Measurements from ENCODE around the gene EIF3C.
"Not testable (repeated sequence)": the region's sequence is repeated elsewhere in the genome, so short reads cannot be mapped to it uniquely, and the experiment has no call there.

Gene EIF3C, protein sequence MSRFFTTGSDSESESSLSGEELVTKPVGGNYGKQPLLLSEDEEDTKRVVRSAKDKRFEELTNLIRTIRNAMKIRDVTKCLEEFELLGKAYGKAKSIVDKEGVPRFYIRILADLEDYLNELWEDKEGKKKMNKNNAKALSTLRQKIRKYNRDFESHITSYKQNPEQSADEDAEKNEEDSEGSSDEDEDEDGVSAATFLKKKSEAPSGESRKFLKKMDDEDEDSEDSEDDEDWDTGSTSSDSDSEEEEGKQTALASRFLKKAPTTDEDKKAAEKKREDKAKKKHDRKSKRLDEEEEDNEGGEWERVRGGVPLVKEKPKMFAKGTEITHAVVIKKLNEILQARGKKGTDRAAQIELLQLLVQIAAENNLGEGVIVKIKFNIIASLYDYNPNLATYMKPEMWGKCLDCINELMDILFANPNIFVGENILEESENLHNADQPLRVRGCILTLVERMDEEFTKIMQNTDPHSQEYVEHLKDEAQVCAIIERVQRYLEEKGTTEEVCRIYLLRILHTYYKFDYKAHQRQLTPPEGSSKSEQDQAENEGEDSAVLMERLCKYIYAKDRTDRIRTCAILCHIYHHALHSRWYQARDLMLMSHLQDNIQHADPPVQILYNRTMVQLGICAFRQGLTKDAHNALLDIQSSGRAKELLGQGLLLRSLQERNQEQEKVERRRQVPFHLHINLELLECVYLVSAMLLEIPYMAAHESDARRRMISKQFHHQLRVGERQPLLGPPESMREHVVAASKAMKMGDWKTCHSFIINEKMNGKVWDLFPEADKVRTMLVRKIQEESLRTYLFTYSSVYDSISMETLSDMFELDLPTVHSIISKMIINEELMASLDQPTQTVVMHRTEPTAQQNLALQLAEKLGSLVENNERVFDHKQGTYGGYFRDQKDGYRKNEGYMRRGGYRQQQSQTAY

DNA sequence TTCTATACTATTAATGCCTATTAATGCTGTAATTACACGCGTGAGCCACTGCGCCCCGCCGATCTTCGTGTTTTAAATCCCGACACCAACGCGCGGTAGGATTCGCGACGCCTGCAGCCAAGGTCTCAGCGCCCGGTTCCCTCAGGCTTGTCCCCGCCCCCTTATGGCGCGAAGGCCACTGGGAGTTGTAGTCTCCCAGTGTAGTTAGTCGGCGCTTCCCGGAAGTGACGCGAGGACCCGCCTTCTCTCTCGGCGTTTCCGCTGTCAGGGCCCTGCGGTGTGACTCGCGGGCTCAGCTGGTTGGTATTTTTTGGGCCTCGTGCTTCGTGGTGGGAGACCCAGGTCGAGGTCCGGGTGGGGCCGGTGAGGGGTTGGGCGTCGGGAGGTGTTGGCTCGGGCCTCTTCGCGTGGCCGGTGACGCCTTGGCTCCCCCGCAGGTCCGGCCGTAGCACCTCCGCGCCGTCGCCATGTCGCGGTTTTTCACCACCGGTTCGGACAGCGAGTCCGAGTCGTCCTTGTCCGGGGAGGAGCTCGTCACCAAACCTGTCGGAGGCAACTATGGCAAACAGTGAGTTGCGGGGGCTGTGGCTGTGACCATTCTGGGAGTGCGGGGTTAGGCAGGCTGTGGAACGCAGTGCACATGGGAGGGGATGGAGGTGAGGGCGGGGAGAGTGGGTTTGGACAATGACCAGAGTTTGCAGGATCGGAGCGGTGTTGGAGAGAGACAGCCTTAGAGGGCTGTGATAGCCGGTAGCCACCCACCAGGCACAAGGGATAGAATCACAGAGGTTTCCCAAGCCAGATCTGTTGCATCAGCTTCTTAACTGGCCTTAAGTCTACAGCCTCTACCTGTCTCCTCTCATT, at the start of gene EIF3C:
TSS of gene EIF3C (plus strand) at position 245 of the 864 bp plus-strand sequence. CDS start at position 468, 223 bp downstream.
- not testable (repeated sequence) for DNase-seq (ENCODE audit: low read depth)

DNA sequence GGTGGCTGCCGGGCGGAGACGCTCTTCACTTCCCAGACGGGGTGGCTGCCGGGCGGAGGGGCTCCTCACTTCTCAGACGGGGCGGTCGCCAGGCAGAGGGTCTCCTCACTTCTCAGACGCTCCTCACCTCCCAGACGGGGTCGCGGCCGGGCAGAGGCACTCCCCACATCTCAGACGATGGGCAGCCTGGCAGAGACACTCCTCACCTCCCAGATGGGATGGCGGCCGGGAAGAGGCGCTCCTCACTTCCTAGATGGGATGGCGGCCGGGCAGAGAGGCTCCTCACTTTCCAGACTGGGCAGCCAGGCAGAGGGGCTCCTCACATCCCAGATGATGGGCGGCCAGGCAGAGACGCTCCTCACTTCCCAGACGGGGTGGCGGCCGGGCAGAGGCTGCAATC, 45.0 kb upstream of the EIF3C start:
- not testable (repeated sequence) for DNase-seq (ENCODE audit: low read depth)

- not testable (repeated sequence) for DNase-seq (ENCODE audit: low read depth)
These were observed 43.8 kb upstream of the EIF3C start for GRCh38 chr16:28667480-28667879.

DNA sequence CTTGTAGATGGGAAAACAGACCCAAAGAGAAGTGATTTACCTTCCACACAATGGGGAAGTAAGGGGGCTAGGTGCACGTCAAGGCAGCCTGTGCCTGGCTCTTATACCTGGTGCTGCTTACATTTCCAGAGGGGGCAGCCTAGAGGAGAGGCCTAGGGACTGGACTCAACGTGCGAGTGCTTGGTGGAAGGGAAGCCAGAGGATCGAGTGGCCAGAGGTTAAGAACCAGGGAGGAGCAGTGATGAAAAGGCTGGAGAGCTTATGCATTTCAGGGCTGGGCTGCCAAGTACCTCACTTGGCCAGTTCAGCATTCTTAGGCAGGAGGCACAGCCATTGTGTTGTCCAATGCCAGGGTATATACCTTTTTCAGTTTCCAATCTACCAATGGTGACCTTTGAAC, 43.1 kb upstream of the EIF3C start:
- not testable (repeated sequence) for DNase-seq (ENCODE audit: low read depth)

GRCh38 chr16:28688327-28688952, 22.8 kb upstream of the EIF3C start:
- not testable (repeated sequence) for DNase-seq (ENCODE audit: low read depth)

DNA sequence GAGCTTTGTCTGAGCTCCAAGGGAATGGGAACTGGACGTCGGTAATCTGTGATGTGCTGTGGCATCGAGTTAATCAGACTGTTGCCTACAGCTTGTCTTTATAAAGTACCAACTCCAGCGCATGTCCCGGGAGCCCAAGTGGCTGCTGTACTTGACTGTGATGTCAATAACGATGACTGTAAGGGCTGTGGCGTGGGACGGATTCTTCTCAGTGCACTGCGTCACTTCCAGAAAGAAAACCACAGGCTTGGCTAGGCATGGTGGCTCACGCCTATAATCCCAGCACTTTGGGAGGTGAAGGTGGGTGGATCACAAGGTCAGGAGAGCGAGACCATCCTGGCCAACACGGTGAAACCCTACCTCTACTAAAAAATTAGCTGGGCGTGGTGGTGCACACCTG, 21.8 kb upstream of the EIF3C start:
- DNase-seq (ENCODE audit: low read depth), result not testable (repeated sequence)

- not testable (repeated sequence) for DNase-seq (ENCODE audit: low read depth)
These were observed 19.5 kb upstream of the EIF3C start for GRCh38 chr16:28691722-28692121.

- not testable (repeated sequence) for DNase-seq (ENCODE audit: low read depth)
These were observed 17.9 kb upstream of the EIF3C start for GRCh38 chr16:28693257-28693950.

DNA sequence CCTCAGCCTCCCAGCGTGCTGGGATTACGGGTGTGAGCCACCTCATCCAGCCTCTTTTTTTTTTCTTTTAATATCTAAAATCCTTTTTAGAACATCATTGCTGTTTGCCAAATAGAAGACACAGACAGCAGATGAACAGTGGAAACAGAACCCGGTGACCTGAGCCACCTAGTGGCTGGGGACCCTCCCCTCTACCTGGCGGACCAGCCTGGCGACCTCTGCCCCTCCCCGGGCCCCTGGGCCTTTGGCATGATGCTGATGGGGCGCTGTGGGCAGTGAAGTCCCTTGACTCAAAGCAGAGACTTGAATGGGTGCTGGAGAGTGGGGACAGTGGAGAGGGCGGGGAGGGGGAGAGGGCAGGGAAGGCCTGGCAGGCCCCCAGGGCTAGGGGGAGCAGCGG, 11.5 kb upstream of the EIF3C start:
- not testable (repeated sequence) for DNase-seq (ENCODE audit: low read depth)

- DNase-seq (ENCODE audit: low read depth), result not testable (repeated sequence)
These were observed 10.9 kb upstream of the EIF3C start for GRCh38 chr16:28700349-28700748.

- DNase-seq (ENCODE audit: low read depth), result not testable (repeated sequence)
These were observed 9.9 kb upstream of the EIF3C start for GRCh38 chr16:28701384-28701783.

DNA sequence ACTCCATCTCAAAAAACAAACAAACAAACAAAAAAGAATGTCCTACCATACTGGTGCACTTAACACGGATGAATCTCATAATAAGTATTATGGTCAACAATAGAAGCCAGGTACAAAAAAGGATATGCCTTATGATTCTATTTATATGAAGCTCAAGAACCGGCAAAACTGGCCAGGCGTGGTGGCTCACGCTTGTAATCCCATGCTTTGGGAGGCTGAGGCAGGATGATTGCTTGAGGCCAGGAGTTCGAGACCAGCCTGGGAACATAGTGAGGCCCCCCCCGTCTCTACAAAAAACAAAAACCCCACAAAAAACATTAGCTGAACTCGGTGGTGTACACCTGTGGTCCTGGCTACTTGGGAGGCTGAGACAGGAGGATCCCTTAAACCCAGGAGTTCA, 7.0 kb upstream of the EIF3C start:
- DNase-seq (ENCODE audit: low read depth), result not testable (repeated sequence)

DNA sequence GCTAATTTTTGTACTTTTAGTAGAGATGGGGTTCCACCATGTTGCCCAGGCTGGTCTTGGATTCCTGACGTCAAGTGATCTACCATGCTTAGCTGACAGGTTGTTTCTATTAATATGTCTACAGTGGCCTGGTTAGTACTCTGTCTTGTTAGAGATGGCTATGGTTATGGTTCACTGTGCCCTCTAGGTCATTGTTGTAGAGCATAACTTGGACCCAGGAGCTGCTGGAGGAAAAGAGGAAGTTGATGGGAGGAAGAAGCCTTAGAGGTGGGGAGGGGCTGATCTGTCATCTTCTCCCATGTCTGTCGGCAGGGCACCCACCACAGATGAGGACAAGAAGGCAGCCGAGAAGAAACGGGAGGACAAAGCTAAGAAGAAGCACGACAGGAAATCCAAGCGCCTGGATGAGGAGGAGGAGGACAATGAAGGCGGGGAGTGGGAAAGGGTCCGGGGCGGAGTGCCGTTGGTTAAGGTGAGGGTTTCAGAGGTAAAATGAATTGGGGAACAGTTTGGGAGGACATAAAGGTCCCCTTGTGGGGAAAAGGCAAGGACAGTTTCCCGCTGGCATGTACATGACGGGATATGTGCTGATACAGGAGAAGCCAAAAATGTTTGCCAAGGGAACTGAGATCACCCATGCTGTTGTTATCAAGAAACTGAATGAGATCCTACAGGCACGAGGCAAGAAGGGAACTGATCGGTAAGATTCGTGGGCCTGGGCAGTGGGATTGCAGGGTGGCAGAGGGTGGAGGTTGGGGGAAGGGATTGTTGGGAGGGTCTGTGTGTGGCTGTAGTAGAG, 11.8 kb downstream of the EIF3C start:
- DNase-seq (ENCODE audit: low read depth), result not testable (repeated sequence)

- not testable (repeated sequence) for DNase-seq (ENCODE audit: low read depth)
These were observed 20.0 kb downstream of the EIF3C start for GRCh38 chr16:28731253-28731652.

- not testable (repeated sequence) for DNase-seq (ENCODE audit: low read depth)
These were observed 21.3 kb downstream of the EIF3C start for GRCh38 chr16:28732455-28733124.

DNA sequence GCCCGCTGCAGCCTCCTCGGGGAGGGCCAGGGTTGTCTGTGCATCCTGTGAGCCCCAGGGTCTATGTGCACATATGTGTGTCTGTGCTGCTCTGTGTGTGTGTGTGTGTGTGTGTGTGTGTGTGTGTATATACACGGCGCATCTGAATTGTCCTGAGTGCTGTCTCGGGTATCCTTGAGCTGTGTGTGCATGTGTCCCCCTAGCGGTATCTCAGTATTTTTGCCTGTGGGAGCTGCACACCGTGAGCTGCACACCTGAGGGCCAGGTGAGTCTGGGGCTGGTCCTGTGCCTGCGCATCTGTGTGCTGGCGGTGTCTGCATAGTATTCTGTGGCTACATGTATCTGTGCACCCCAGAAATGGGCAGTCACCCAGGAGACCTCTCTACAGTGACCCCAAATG, 28.5 kb downstream of the EIF3C start:
- DNase-seq (ENCODE audit: low read depth), result not testable (repeated sequence)

GRCh38 chr16:28740631-28741030, 29.4 kb downstream of the EIF3C start:
- DNase-seq (ENCODE audit: low read depth), result not testable (repeated sequence)

- not testable (repeated sequence) for DNase-seq (ENCODE audit: low read depth)
These were observed 30.0 kb downstream of the EIF3C start for GRCh38 chr16:28741295-28741694.

Data from GM04504 (cell line).